HG02973 (cell line): ENCODE data around the gene TMEM19.
"Not testable (repeated sequence)": the region's sequence is repeated elsewhere in the genome, so short reads cannot be mapped to it uniquely, and the experiment has no call there.

Experiments
- ATAC-seq: cut with Tn5 transposase; IDR thresholded peaks from one replicate; pipeline ENCODE4 v1.9.1; 2021; ENCODE audit warnings: moderate library complexity; ENCODE audit not compliant: unreplicated experiment

The TMEM19 gene

GRCh38 chr12:71664411-71665089 lies 21.3 kb upstream of the TMEM19 start:
- ATAC-seq: no peak

- ATAC-seq: no peak
Observed at GRCh38 chr12:71665090-71665463, 20.8 kb upstream of the TMEM19 start.

DNA sequence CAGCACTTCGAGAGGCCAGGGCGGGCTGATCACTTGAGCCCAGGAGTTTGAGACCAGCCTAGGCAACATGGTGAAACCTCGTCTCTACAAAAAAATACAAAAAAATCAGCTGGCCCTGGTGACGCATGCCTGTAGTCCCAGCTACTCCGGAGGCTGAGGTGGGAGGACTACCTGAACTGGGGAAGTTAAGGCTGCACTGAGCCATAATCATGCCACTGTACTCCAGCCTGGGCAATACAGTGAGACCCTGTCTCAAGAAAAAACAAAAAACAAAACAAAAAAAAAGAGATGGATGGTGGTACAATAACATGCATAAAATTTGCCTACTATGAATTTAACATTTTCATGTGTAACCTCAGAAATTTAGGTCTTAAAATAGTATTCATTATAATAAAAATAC lies 19.6 kb upstream of the TMEM19 start:
- no peak for ATAC-seq

- ATAC-seq: no peak
Observed at GRCh38 chr12:71671311-71671710, 14.6 kb upstream of the TMEM19 start.

GRCh38 chr12:71671816-71672215 lies 14.1 kb upstream of the TMEM19 start:
- no peak for ATAC-seq

- no peak for ATAC-seq
Observed at GRCh38 chr12:71682466-71682865, 3.4 kb upstream of the TMEM19 start.

GRCh38 chr12:71683633-71684032 lies 2.2 kb upstream of the TMEM19 start:
- no peak for ATAC-seq

GRCh38 chr12:71684081-71684480 lies 1.8 kb upstream of the TMEM19 start:
- no peak for ATAC-seq

DNA sequence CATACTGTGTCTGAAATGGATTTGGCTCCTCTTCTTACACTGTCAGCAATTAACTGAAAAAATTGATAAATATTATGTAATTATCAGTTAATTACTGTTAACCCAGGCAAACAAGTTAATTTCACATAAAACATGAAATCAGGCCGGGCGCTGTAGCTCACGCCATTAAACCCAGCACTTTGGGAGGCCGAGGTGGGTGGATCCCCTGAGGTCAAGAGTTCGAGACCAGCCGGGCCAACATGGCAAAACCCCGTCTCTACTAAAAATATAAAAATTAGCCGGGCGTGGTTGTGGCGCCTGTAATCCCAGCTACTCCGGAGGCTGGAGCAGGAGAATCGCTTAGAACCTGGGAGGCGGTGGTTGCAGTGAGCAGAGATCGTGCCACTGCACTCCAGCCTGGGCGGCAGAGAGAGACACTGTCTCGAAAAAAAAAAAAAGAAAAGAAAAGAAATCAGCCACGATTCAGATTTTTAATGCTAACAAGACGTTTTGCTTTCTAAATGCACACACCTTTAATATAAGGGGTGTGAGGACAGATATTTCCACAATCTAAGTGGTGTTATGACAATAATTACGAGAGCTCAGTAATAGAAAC lies 473 bp upstream of the TMEM19 start:
- ATAC-seq: no peak

DNA sequence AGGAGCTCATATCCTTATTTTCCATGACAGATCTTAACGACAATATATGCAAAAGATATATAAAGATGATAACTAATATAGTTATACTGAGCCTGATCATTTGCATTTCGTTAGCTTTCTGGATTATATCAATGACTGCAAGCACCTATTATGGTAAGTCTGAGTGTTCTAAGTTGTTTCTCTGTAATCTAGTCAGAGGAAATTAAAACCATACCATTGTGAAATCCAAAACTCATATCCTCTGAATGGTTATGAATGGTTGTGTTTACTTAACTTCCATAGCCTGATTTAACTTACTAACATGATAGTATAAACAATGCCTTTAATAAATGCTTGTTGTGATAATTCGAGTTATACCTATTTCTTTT lies 760 bp downstream of the TMEM19 start:
- no peak for ATAC-seq

DNA sequence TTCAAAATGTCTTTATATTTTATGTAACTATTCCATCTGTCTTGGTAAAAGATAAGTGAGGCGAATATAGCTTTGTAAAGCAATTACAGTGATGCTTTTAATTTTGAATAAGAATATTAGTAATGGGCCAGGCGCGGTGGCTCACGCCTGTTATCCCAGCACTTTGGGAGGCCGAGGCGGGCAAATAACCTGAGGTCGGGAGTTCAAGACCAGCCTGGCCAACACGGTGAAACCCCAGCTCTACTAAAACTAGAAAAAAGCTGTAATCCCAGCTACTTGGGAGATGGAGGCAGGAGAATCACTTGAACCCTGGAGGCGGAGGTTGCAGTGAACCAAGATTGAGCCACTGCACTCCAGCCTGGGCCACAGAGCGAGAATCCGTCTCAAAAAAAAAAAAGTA lies 1.3 kb downstream of the TMEM19 start:
- ATAC-seq: not testable (repeated sequence)

DNA sequence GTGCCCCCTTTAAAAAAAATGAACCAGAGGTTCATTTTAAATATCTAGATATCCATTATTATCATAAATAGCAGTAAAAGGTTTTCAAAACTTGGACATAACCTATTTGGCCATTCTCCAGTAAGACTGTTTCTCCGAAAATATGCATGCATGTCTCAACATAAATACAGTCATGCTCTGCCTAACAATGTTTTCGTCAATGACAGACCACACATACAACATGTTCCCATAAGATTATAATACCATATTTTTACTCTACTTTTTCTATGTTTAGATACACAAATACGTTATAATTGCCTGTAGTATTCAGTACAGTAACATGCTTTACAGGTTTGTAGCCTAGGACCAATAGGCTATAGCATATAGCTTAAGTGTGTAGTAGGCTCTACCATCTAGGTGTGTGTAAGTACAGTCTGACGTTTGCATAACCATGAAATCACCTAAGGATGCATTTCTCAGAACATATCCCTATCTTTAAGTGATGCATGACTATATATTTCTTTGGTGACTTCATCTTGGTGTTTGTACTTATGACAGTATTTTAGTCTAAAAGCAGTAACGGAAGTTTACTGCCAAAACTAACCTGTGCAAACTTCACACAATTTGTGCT lies 3.2 kb downstream of the TMEM19 start:
- ATAC-seq: no peak

DNA sequence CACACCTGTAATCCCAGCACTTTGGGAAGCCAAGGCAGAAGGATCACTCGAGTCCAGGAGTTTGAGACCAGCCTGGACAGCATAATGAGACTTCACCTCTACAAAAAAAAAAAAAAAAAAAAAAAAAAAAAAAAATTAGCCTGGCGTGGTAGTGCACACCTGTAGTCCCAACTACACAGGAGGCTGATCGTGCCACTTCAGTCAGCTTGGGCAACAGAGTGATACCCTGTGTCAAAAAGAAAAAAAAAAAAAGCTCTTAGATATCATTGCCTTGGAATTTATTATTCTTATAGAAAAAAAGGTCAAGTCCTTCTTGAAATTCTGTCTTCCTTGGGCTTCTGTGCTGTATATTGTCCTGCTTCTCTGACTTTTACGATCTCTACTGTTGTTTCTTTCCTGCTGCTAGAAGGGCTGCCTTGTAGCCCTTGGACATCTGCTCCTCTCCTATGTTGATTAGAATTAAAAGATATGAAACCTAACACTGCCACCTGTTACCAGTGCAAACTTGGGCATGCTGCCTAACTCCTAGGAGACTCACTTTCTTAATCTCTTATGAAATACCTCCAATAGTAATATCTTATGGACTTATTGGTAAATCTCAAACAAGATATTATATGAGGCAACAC lies 5.7 kb downstream of the TMEM19 start:
- no peak for ATAC-seq

DNA sequence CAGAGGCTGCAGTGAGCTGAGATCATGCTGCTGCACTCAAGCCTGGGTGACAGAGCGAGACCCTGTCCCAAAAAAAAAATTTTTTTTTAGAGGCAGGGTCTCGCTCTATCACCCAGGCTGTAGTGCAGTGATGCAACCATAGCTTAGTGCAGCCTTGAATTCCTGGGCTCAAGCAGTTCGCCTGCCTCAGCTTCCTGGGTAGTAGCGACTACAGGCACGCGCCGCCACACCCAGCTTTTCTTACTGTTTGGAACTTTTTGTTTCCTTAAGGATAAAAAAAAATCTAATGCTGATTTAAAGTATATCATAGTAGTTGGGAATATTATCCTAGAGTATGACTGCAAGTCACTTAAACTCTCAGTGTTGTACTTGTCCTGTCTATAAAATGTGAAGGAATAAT lies 7.2 kb downstream of the TMEM19 start:
- ATAC-seq: no peak

GRCh38 chr12:71693651-71694050 lies 7.8 kb downstream of the TMEM19 start:
- ATAC-seq: not testable (repeated sequence)

DNA sequence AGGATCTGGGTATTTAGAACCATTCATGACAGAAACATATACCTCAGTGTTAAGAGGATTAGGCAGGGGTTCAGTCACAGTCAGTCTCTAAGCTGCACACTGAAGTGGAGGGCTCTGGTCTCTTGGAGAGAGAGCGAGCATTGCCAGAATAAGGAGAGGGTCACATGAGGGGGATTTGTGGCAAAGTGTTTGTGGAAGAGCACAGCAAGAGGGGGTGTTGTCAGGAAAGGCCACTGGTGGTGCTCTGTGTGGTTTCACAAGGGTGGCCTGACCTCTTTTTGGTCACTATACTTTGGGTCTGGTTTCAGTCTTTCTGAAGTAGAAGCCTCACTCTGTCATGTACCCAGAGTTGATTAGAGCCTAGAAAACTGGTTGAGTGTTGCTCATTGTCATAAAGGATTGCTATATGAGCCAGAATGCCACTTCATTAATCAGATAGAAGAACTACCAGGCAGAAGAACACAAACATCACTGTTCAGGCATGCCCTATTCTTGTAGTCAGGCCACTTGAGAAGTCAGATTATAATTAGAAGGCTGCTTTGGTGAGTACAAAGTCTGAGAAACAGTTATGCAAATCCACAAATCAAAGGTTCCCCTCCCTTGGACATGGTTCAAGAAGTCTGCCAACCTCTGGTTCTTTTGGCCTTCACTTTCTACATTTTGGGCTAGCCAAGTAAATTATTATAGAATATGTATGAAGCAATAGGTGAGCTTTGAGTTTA lies 8.4 kb downstream of the TMEM19 start:
- ATAC-seq: peak; percentile 82

- no peak for ATAC-seq
Observed at GRCh38 chr12:71695782-71696181, 9.9 kb downstream of the TMEM19 start.

- ATAC-seq: not testable (repeated sequence)
Observed at GRCh38 chr12:71702181-71702580, 16.3 kb downstream of the TMEM19 start.

- ATAC-seq: no peak
Observed at GRCh38 chr12:71702590-71702989, 16.7 kb downstream of the TMEM19 start.

GRCh38 chr12:71703206-71703605 lies 17.3 kb downstream of the TMEM19 start:
- ATAC-seq: no peak

GRCh38 chr12:71704920-71705319 lies 19.0 kb downstream of the TMEM19 start:
- no peak for ATAC-seq
